Esophagus (tissue), 2 donors: ENCODE measurements around the gene QSOX2. TPM values are rescaled to one million over a fixed set of nuclear protein-coding genes. Genes with fewer than 3 reads are reported as not detected.
A peak's percentile ranks its signal among the peaks of the same experiment; 100 is the strongest.

ENCODE experiments used
- H3K27ac ChIP-seq, 2 donors: one replicate each; pipeline ENCODE4 v1.5.1; 2013; ENCODE audit warnings: low read depth in 2 of 2, mild to moderate bottlenecking in 2 of 2, inconsistent platforms in 1 of 2, low read length in 1 of 2, moderate library complexity in 1 of 2
- H3K27me3 ChIP-seq, 2 donors: one replicate each; pipeline ENCODE4 v1.6.1; 2013; ENCODE audit warnings: low read length in 2 of 2, control low read depth in 1 of 2, mild to moderate bottlenecking in 1 of 2; ENCODE audit not compliant: insufficient read depth in 2 of 2, control insufficient read depth in 1 of 2
- H3K36me3 ChIP-seq, 2 donors: one replicate each; pipeline ENCODE4 v1.6.1; 2013; ENCODE audit warnings: low read length in 1 of 2; ENCODE audit not compliant: control insufficient read depth in 2 of 2, insufficient read depth in 2 of 2
- H3K4me1 ChIP-seq, 2 donors: one replicate each; pipeline ENCODE4 v1.6.1; 2013; ENCODE audit warnings: low read length in 1 of 2; ENCODE audit not compliant: control insufficient read depth in 2 of 2, insufficient read depth in 2 of 2
- H3K4me3 ChIP-seq, 2 donors: one replicate each; pipeline ENCODE4 v1.5.1; 2013; ENCODE audit warnings: low read length in 2 of 2, mild to moderate bottlenecking in 2 of 2, low read depth in 1 of 2, moderate library complexity in 1 of 2
- H3K9me3 ChIP-seq, 2 donors: one replicate each; pipeline ENCODE4 v1.6.1; 2013; ENCODE audit warnings: mild to moderate bottlenecking in 2 of 2, low read depth in 1 of 2, low read length in 1 of 2, moderate library complexity in 1 of 2; ENCODE audit not compliant: control insufficient read depth in 2 of 2, insufficient read depth in 1 of 2
- WGBS, 2 donors: extraction: QIAGEN DNeasy Blood & Tissue Kit; methylation state at CpG; one replicate each; pipeline ENCODE4 v1.1.7; 2013; 5-methylcytosine and 5-hydroxymethylcytosine counted together
- polyA plus RNA-seq, 2 donors: library from polyadenylated mRNA; stranded (reverse); fragments of 200-250 nt; gene quantifications; one replicate each; pipeline ENCODE4 v1.2.3, GENCODE V29; 2013
- donor health status: healthy with polysubstance abuse.
- donor health status: Bipolar disorder and iron deficiency.

The QSOX2 gene
- polyA plus RNA-seq, 2 donors: 2.6 to 3.6 TPM

DNA sequence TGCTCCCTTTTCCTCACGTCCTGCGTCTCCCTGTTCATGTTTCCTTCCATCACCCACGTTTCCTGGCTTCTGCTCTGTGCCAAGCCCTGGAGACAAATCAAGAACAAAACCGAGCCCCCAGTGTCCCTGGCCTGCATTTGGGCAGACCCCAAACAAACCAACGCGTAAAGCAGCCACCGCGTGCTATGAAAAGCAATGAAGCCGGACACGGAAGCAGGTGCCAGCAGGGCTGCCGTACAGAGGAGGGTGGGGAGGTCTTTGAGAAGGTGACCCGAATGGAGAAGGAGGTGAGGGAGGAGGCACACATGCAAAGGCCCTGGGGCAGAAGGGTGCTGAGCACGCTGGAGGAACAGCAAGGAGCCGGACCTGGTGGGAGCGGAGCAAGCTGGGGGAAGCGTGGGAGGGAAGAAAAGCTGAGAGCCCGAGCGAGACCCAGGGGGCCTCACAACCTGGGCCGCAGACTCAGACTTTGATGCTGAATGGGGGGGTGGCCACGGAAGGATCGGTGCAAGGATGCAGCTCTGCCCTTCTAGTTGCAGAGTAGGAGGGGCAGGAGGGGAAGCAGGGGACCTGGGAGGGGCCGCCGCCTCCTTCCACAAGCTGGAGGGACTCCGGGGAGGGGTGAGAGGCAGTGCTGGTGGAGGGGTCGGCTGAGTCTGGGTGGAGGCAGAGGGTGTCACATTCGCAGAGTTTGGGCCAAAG lies 1.4 kb upstream of the QSOX2 start:
- Histone ChIP-seq H3K4me1 (peaks cover 0 to 14% of the 10 kb centered on the region in 2 donors), H3K9me3 (no peaks in the 10 kb centered on the region), H3K27me3 (no peaks in the 10 kb centered on the region), H3K27ac (no peak overlapping the region), H3K36me3 (no peaks in the 10 kb centered on the region), H3K4me3 (no peak overlapping the region)
- WGBS, 2 donors: 63 to 78% methylated on average over 26 of the region's 26 CpGs

GRCh38 chr9:136244969-136245218 lies 718 bp downstream of the QSOX2 start:
- no peaks in the 10 kb centered on the region for H3K9me3 ChIP-seq
- no peaks in the 10 kb centered on the region for H3K36me3 ChIP-seq
- no peaks in the 10 kb centered on the region for H3K27me3 ChIP-seq
- 4% methylated on average over 6 of the region's 6 CpGs for WGBS, 2 donors
- H3K4me1 ChIP-seq: peaks cover 0 to 15% of the 10 kb centered on the region in 2 donors
- peak overlapping the region; percentile 81 to 87 for H3K4me3 ChIP-seq
- H3K27ac ChIP-seq: no peak overlapping the region

DNA sequence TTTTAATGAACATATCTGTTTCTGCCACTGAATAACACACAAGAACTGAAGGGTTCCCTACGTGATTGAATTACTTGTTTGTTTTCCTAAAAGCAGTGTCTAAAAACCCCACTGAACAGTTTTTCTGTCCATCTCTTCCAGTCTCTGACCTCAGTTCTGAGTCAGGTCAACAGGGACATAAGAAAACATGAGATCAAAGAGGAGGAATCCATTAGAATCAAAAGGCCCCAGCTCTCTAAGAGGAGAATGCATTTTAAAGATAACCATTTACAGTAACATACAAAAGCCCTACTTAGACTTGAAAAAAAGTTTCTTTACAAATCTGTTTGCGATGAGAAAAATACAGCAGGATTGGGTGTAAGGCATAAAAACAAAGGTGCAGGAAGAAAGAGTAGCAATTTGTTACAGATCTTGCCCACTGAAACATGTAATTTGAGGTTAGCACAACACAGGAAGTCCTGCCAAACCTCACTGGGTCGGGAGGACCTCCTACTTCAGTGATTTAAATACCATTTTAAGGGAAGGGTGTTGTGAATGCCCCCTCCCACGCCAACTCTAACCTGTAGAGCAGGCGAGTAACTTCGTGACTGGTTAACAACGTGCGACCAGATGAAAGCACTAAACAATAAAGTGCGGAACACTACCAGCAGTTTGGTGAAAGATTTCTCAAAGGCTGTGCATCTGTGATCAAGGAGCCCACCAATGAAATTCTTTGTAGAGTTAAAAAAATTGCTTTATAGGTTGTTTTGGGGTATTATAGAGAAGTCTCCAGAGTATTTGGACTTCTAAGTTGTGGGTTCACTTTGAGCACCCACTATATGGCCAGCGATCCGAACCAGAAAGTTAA lies 1.3 kb downstream of the QSOX2 start:
- peak overlapping the region; percentile 81 to 87 for H3K4me3 ChIP-seq
- WGBS, 2 donors: 36 to 37% methylated on average over 11 of the region's 11 CpGs
- H3K4me1 ChIP-seq: peaks cover 0 to 15% of the 10 kb centered on the region in 2 donors
- no peaks in the 10 kb centered on the region for H3K36me3 ChIP-seq
- no peaks in the 10 kb centered on the region for H3K27me3 ChIP-seq
- H3K27ac ChIP-seq: no peak overlapping the region
- H3K9me3 ChIP-seq: no peaks in the 10 kb centered on the region

- no peaks in the 10 kb centered on the region for H3K27me3 ChIP-seq
- H3K36me3 ChIP-seq: no peaks in the 10 kb centered on the region
- WGBS, 2 donors: 70 to 78% methylated on average over 4 of the region's 4 CpGs
- no peak overlapping the region for H3K27ac ChIP-seq
- H3K4me3 ChIP-seq: no peak overlapping the region
- H3K9me3 ChIP-seq: no peaks in the 10 kb centered on the region
- peaks cover 0 to 15% of the 10 kb centered on the region in 2 donors for H3K4me1 ChIP-seq
Measured at GRCh38 chr9:136243631-136244030, 2.0 kb downstream of the QSOX2 start.

DNA sequence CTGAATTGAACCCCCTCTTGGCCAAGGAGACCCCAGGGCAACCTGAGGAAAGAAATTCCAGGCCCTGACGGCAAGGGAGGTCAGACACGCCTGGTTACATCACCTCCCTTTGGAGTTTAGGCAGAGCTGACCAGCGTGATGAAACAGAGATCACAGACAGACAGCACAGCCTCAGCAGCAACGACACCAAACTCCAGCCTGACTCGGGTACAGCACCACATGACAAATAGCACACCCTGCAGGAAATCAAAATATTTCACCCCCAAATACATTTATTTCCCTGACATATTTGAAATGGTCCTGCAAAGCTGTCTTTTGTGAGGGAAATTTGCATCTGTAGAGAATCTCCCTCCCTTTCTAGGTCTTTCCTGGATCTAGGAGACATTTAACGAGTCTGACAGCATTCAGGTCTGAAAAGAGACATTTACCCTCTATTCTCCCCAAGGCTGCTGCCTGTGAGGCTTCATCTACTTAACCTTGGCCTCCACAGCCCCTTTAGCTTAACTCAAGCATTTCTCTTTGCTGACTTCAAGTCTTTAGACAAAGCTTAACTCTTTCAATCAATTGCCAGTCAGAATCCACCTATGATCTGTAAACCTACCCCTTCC lies 2.6 kb downstream of the QSOX2 start:
- Histone ChIP-seq H3K4me1 (peaks cover 2 to 14% of the 10 kb centered on the region in 2 donors), H3K9me3 (no peaks in the 10 kb centered on the region), H3K27me3 (no peaks in the 10 kb centered on the region), H3K4me3 (no peak overlapping the region), H3K27ac (no peak overlapping the region), H3K36me3 (no peaks in the 10 kb centered on the region)
- 64 to 74% methylated on average over 6 of the region's 6 CpGs for WGBS, 2 donors

DNA sequence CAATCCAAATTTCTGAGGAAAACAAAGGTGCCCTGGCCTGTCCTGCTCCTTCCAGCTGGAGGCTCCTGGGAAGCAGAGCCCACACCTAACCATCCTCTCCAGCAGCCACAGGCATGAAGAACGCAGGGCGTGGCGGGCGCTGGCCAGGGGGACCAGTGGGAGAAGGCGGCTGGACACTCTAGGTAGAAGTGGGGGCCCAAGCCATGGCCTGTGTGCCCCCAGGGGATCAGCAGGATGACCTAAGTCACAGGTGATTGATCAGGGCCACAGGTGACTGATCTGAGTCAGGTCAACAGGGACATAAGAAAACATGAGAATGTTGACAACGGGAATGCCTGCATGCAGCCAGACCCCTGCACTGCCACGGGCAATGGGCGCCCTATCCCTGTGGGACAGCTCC lies 3.4 kb downstream of the QSOX2 start:
- Histone ChIP-seq H3K36me3 (no peaks in the 10 kb centered on the region), H3K27ac (no peak overlapping the region), H3K9me3 (no peaks in the 10 kb centered on the region), H3K4me1 (peaks cover 2 to 9% of the 10 kb centered on the region in 2 donors), H3K27me3 (no peaks in the 10 kb centered on the region), H3K4me3 (no peak overlapping the region)
- 85 to 93% methylated on average over 8 of the region's 8 CpGs for WGBS, 2 donors

DNA sequence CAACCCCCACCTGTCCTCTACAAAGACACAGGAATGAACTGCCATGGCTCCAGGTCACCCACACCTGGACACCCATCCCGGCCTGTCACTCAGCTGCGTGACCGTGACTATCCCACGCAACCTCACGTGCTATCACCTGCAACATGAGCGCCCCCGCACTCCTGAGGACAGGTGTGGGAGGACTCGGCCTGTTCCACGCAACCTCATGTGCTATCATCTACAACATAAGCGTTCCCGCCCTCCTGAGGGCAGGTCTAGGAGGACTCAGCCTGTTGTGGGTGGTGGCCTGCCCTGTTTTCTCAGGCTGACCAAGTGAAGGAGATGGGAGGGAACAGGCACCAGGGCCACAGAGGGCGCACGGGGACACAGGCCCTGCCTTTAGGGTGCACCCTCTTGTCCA lies 4.1 kb downstream of the QSOX2 start:
- H3K9me3 ChIP-seq: no peaks in the 10 kb centered on the region
- 95 to 96% methylated on average over 13 of the region's 13 CpGs for WGBS, 2 donors
- H3K36me3 ChIP-seq: no peaks in the 10 kb centered on the region
- H3K4me1 ChIP-seq: peaks cover 2 to 9% of the 10 kb centered on the region in 2 donors
- H3K4me3 ChIP-seq: no peak overlapping the region
- H3K27ac ChIP-seq: no peak overlapping the region
- H3K27me3 ChIP-seq: no peaks in the 10 kb centered on the region

DNA sequence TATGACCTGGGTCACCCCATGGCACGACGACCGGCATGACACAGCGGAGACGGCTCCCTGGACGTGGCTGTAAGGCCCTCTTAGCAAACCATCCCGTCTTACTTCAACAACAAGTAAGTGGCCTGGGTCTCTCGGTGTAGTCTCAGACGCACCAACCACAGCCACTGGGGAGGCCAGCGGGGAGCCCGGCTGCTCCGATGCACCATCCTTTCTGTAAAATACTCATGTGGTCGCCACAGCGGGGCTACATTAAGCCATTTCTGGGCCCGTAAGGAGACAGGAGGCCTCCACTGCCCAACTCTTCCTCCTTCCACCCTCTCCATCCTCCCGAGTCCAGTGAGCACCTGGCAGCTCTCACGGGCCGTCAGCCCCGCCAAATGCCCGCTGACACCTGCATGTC lies 4.7 kb downstream of the QSOX2 start:
- H3K27me3 ChIP-seq: no peaks in the 10 kb centered on the region
- no peak overlapping the region for H3K4me3 ChIP-seq
- H3K27ac ChIP-seq: no peak overlapping the region
- peaks cover 0 to 2% of the 10 kb centered on the region in 2 donors for H3K36me3 ChIP-seq
- WGBS, 2 donors: 93 to 95% methylated on average over 20 of the region's 20 CpGs
- H3K9me3 ChIP-seq: no peaks in the 10 kb centered on the region
- H3K4me1 ChIP-seq: peaks cover 2 to 9% of the 10 kb centered on the region in 2 donors

- Histone ChIP-seq H3K4me3 (no peak overlapping the region), H3K36me3 (peaks cover 0 to 11% of the 10 kb centered on the region in 2 donors), H3K9me3 (no peaks in the 10 kb centered on the region), H3K4me1 (peaks cover 2 to 9% of the 10 kb centered on the region in 2 donors), H3K27me3 (no peaks in the 10 kb centered on the region), H3K27ac (no peak overlapping the region)
- WGBS, 2 donors: 57 to 71% methylated on average over 2 of the region's 2 CpGs
Measured at GRCh38 chr9:136239983-136240330, 5.7 kb downstream of the QSOX2 start.
